Spleen (tissue), 7 donors: ENCODE measurements around the gene AR.

Source experiments
- POLR2A ChIP-seq, 3 donors: fragments of 450-650 bp; IDR thresholded peaks; one replicate each; pipeline ENCODE4 v1.5.1; 2017; ENCODE audit warnings: antibody characterized with exemption in 3 of 3, mild to moderate bottlenecking in 1 of 3
- POLR2AphosphoS5 ChIP-seq, 3 donors: sonication (generic); formaldehyde crosslinking; IDR thresholded peaks; one replicate each; pipeline ENCODE4 v1.5.1; 2017; ENCODE audit warnings: antibody characterized with exemption in 3 of 3
- TF ChIP-seq, protein P1 (sequence below), 11 experiments: fragments of 200-600 bp in 7 of 11; fragments of 450-650 bp in 4 of 11; sonication (generic) in 4 of 11; IDR thresholded peaks in 8 of 11; conservative IDR thresholded peaks in 3 of 11; 1 replicate in 7 of 11; 2 replicates in 4 of 11; pipeline versions ENCODE4 v1.4.0 to v1.8.0; 2016 to 2021; ENCODE audit warnings: antibody characterized with exemption in 11 of 11, inconsistent platforms in 4 of 11, mild to moderate bottlenecking in 1 of 11
- donor health status: DM: no; HTN: no; CAD: no; lungs with moderate emphysema.
- donor health status: DM: no; HTN: no; CAD: no.
- donor health status: DM: no; HTN: no; CAD: no.

DNA sequence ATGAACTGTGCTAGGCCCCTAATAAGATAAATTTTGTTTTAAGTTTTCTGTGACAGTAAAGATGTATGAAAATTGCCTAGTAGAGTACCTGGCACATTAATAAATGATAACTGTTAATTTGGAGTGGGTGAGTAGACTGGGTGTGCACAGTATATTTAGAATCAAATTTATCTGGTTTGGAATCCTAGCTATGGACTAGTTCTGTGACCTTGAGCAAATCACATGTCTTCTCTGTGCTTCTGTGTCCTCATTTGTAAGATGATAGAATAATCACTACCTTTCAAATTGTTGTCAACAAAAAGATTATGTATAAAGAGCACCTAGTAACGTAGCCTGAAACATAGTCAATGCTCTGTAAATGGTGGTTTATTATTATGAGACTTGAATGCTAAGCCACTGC is 170.2 kb downstream of the AR start:
- TF ChIP-seq, protein P1, sequence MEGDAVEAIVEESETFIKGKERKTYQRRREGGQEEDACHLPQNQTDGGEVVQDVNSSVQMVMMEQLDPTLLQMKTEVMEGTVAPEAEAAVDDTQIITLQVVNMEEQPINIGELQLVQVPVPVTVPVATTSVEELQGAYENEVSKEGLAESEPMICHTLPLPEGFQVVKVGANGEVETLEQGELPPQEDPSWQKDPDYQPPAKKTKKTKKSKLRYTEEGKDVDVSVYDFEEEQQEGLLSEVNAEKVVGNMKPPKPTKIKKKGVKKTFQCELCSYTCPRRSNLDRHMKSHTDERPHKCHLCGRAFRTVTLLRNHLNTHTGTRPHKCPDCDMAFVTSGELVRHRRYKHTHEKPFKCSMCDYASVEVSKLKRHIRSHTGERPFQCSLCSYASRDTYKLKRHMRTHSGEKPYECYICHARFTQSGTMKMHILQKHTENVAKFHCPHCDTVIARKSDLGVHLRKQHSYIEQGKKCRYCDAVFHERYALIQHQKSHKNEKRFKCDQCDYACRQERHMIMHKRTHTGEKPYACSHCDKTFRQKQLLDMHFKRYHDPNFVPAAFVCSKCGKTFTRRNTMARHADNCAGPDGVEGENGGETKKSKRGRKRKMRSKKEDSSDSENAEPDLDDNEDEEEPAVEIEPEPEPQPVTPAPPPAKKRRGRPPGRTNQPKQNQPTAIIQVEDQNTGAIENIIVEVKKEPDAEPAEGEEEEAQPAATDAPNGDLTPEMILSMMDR (IDR thresholded peaks at IDR 0.05 in 8 of 11, conservative IDR thresholded peaks at IDR 0.05 in 3 of 11) = no peak
- TF ChIP-seq POLR2AphosphoS5 (IDR thresholded peaks at IDR 0.05) = no peak
- TF ChIP-seq POLR2A (IDR thresholded peaks at IDR 0.05) = no peak
